Ishikawa (cell line): ENCODE results near the gene SCAF1.

Experiments used
- CEBPB ChIP-seq: IDR thresholded peaks from 2 replicates; pipeline ENCODE4 v1.6.1; 2012
- CREB1 ChIP-seq: IDR thresholded peaks from 2 replicates; pipeline ENCODE4 v1.6.1; 2012; ENCODE audit warnings: low read depth
- EGR1 ChIP-seq: IDR thresholded peaks from 2 replicates; pipeline ENCODE4 v1.6.1; 2012
- EP300 ChIP-seq: IDR thresholded peaks from 2 replicates; pipeline ENCODE4 v1.6.1; 2012; ENCODE audit warnings: borderline replicate concordance
- FOXM1 ChIP-seq: IDR thresholded peaks from 2 replicates; pipeline ENCODE4 v1.6.1; 2012; ENCODE audit warnings: low read depth, borderline replicate concordance
- MAX ChIP-seq: IDR thresholded peaks from 2 replicates; pipeline ENCODE4 v1.6.1; 2012
- NFIC ChIP-seq: IDR thresholded peaks from 2 replicates; pipeline ENCODE4 v1.6.1; 2012
- RAD21 ChIP-seq: IDR thresholded peaks from 2 replicates; pipeline ENCODE4 v1.6.1; 2012; ENCODE audit warnings: low read depth
- REST ChIP-seq: IDR thresholded peaks from 2 replicates; pipeline ENCODE4 v1.6.1; 2012; ENCODE audit warnings: low read depth, mild to moderate bottlenecking
- TAF1 ChIP-seq: IDR thresholded peaks from 2 replicates; pipeline ENCODE4 v1.6.1; 2012; ENCODE audit warnings: low read depth, mild to moderate bottlenecking
- TCF12 ChIP-seq: IDR thresholded peaks from 2 replicates; pipeline ENCODE4 v1.6.1; 2012; ENCODE audit warnings: low read depth
- TEAD4 ChIP-seq: IDR thresholded peaks from 2 replicates; pipeline ENCODE4 v1.6.1; 2012
- USF1 ChIP-seq: IDR thresholded peaks from 2 replicates; pipeline ENCODE4 v1.6.1; 2012
- YY1 ChIP-seq: IDR thresholded peaks from 2 replicates; pipeline ENCODE4 v1.6.1; 2012; ENCODE audit warnings: low read depth
- ZBTB7A ChIP-seq: IDR thresholded peaks from 2 replicates; pipeline ENCODE4 v1.6.1; 2012; ENCODE audit warnings: low read depth

Gene SCAF1

GRCh38 chr19:49641688-49642491 is at the start of gene SCAF1:
Gene SCAF1 (plus strand): TSS chr19:49642209. CDS start chr19:49645027, 2,818 bp downstream.
- TF ChIP-seq TEAD4: peak; percentile 32
- TF ChIP-seq TCF12: peak; percentile 81
- TF ChIP-seq ZBTB7A: no peak
- peak; percentile 79 for TF ChIP-seq YY1
- peak; percentile 74 for TF ChIP-seq MAX
- no peak for TF ChIP-seq EGR1
- peak; percentile 71 for TF ChIP-seq USF1
- TF ChIP-seq CREB1: peak; percentile 88
- peak; percentile 85; the same call in 1 of the 2 replicates for TF ChIP-seq TAF1
- TF ChIP-seq CEBPB: no peak
- TF ChIP-seq FOXM1: no peak

- TF ChIP-seq FOXM1 (no peak), CEBPB (no peak), CREB1 (no peak), REST (no peak), EP300 (no peak), TAF1 (no peak), TCF12 (no peak), TEAD4 (no peak), RAD21 (no peak), ZBTB7A (no peak), USF1 (no peak), MAX (no peak), EGR1 (no peak), YY1 (no peak), NFIC (no peak)
Observed at GRCh38 chr19:49592486-49593232, 49.4 kb upstream of the SCAF1 start.

GRCh38 chr19:49593233-49594113 is 48.5 kb upstream of the SCAF1 start:
- TF ChIP-seq YY1: no peak
- TF ChIP-seq ZBTB7A: peak; percentile 81; the same call in 1 of the 2 replicates
- no peak for TF ChIP-seq EP300
- TF ChIP-seq USF1: 0 out of 2 replicates have a peak, but pooled peaks have one; percentile 24

- TF ChIP-seq CREB1 (no peak), EP300 (no peak), REST (no peak), TCF12 (no peak), TAF1 (no peak), RAD21 (no peak), TEAD4 (no peak), ZBTB7A (no peak), FOXM1 (no peak), MAX (no peak), USF1 (no peak)
Observed at GRCh38 chr19:49594157-49594992, 47.6 kb upstream of the SCAF1 start.
